GM23338 (cell line): ENCODE results near the gene SORCS2. TPM values are rescaled to one million over a fixed set of nuclear protein-coding genes. Genes with fewer than 3 reads are reported as not detected.

Source experiments
- ATAC-seq: fragments of 200-7000 bp; cut with Tn5 transposase; 3 replicates; pipeline ENCODE4 v1.9.1; 2020
- DNase-seq: peaks from one replicate; pipeline ENCODE4 v3.0.0-alpha.2; 2015; ENCODE audit warnings: low spot score
- H2AFZ ChIP-seq: fragments of 200-600 bp; sonication (generic); 2 replicates; pipeline ENCODE4 v1.8.0; 2016; ENCODE audit warnings: antibody characterized with exemption, mild to moderate bottlenecking, moderate library complexity
- H3F3A ChIP-seq: fragments of 200-600 bp; sonication (generic); replicated peaks from 2 replicates; pipeline ENCODE4 v1.8.0; 2017; ENCODE audit warnings: antibody characterized with exemption, mixed run types, low read depth
- H3K27ac ChIP-seq: fragments of 200-600 bp; sonication (generic); 2 replicates; pipeline ENCODE4 v1.6.1; 2016; ENCODE audit warnings: low read depth
- H3K27me3 ChIP-seq: fragments of 200-600 bp; sonication (generic); 2 replicates; pipeline ENCODE4 v1.8.0; 2016; ENCODE audit warnings: mild to moderate bottlenecking, mixed run types, moderate library complexity; ENCODE audit not compliant: insufficient read depth
- H3K36me3 ChIP-seq: fragments of 200-600 bp; sonication (generic); 2 replicates; pipeline ENCODE4 v1.8.0; 2016; ENCODE audit warnings: mild to moderate bottlenecking; ENCODE audit not compliant: insufficient read depth
- H3K4me1 ChIP-seq: fragments of 200-600 bp; sonication (generic); 2 replicates; pipeline ENCODE4 v1.8.0; 2016; ENCODE audit warnings: mild to moderate bottlenecking, moderate library complexity; ENCODE audit not compliant: insufficient read depth
- H3K4me2 ChIP-seq: fragments of 200-600 bp; sonication (generic); 2 replicates; pipeline ENCODE4 v1.7.1; 2017; ENCODE audit warnings: mixed run types
- H3K4me3 ChIP-seq: fragments of 200-600 bp; sonication (generic); 2 replicates; pipeline ENCODE4 v1.6.1; 2016; ENCODE audit warnings: mixed run types
- H3K79me2 ChIP-seq: fragments of 200-600 bp; sonication (generic); replicated peaks from 2 replicates; pipeline ENCODE4 v1.8.0; 2017; ENCODE audit warnings: mild to moderate bottlenecking; ENCODE audit not compliant: insufficient read depth
- H3K9me2 ChIP-seq: fragments of 200-600 bp; sonication (generic); 2 replicates; pipeline ENCODE4 v1.8.0; 2017; ENCODE audit not compliant: insufficient read depth
- H4K20me1 ChIP-seq: fragments of 200-600 bp; sonication (generic); replicated peaks from 2 replicates; pipeline ENCODE4 v1.8.0; 2017; ENCODE audit warnings: mild to moderate bottlenecking; ENCODE audit not compliant: insufficient read depth
- H3K27ac Mint-ChIP-seq: 2 replicates; pipeline ENCODE4 v1.8.0; 2020; ENCODE audit warnings: inconsistent platforms, mild to moderate bottlenecking, moderate library complexity, mixed read lengths
- H3K27me3 Mint-ChIP-seq: 3 replicates; pipeline ENCODE4 v1.8.0; 2022; ENCODE audit warnings: low read depth, mild to moderate bottlenecking, moderate library complexity, mixed read lengths, inconsistent platforms; ENCODE audit not compliant: insufficient read depth, poor library complexity
- H3K36me3 Mint-ChIP-seq: 3 replicates; pipeline ENCODE4 v1.8.0; 2021; ENCODE audit warnings: low read depth, mild to moderate bottlenecking, inconsistent platforms, moderate library complexity, mixed read lengths
- H3K4me1 Mint-ChIP-seq: 3 replicates; pipeline ENCODE4 v1.8.0; 2020; ENCODE audit warnings: mild to moderate bottlenecking, inconsistent platforms, mixed read lengths
- H3K4me3 Mint-ChIP-seq: 3 replicates; pipeline ENCODE4 v1.8.0; 2021; ENCODE audit warnings: moderate library complexity, mild to moderate bottlenecking, inconsistent platforms, mixed read lengths
- H3K9me3 Mint-ChIP-seq: 3 replicates; pipeline ENCODE4 v1.8.0; 2020; ENCODE audit warnings: moderate library complexity, mild to moderate bottlenecking, inconsistent platforms, mixed read lengths
- CREB1 ChIP-seq: fragments of 250-450 bp; sonication (Bioruptor Pico); IDR thresholded peaks from 2 replicates; pipeline ENCODE4 v1.5.0; 2020; ENCODE audit warnings: low read depth, mild to moderate bottlenecking, moderate library complexity
- ETS1 ChIP-seq: IDR thresholded peaks from 2 replicates; pipeline ENCODE4 v1.6.1; 2016; ENCODE audit warnings: antibody characterized with exemption
- EZH2 ChIP-seq: fragments of 200-600 bp; sonication (generic); IDR thresholded peaks from one replicate; pipeline ENCODE4 v1.8.0; 2017; ENCODE audit warnings: antibody characterized with exemption, mild to moderate bottlenecking, low read depth; ENCODE audit not compliant: unreplicated experiment
- EZH2phosphoT487 ChIP-seq: fragments of 200-600 bp; sonication (generic); IDR thresholded peaks from one replicate; pipeline ENCODE4 v1.8.1; 2018; ENCODE audit warnings: antibody characterized with exemption; ENCODE audit not compliant: unreplicated experiment
- JUNB ChIP-seq: IDR thresholded peaks from one replicate; pipeline ENCODE4 v1.6.1; 2016; ENCODE audit warnings: antibody characterized with exemption; ENCODE audit not compliant: unreplicated experiment
- NANOG ChIP-seq: IDR thresholded peaks from 2 replicates; pipeline ENCODE4 v1.6.1; 2016; ENCODE audit warnings: antibody characterized with exemption, borderline replicate concordance
- POLR2AphosphoS5 ChIP-seq: IDR thresholded peaks from 2 replicates; pipeline ENCODE4 v1.6.1; 2016; ENCODE audit warnings: antibody characterized with exemption, low read depth
- STAT1 ChIP-seq: IDR thresholded peaks from one replicate; pipeline ENCODE4 v1.6.1; 2016; ENCODE audit warnings: antibody characterized with exemption; ENCODE audit not compliant: unreplicated experiment
- ZNF114 ChIP-seq: fragments of 250-450 bp; sonication (Bioruptor Pico); IDR thresholded peaks from 2 replicates; pipeline ENCODE4 v1.5.0; 2020; ENCODE audit warnings: mild to moderate bottlenecking, moderate library complexity
- ZNF331 ChIP-seq: fragments of 250-450 bp; sonication (Bioruptor Pico); IDR thresholded peaks from 2 replicates; pipeline ENCODE4 v1.5.0; 2020; ENCODE audit warnings: low read depth, mild to moderate bottlenecking, moderate library complexity
- polyA plus RNA-seq: library from polyadenylated mRNA; unstranded; fragments of >200 nt; fragmentation: Nextera tagmentation; extraction: Ambion mirVana; gene quantifications from 2 replicates; pipeline ENCODE4 v1.2.1, GENCODE V29; 2016
- total RNA-seq: library from RNA; depleted of rRNA; stranded (reverse); fragments of >200 nt; shearing (Covaris generic); gene quantifications from 2 replicates; pipeline ENCODE4 v1.2.3, GENCODE V29; 2014
- TF ChIP-seq, protein P1 (sequence below): IDR thresholded peaks from one replicate; pipeline ENCODE4 v1.6.1; 2018; ENCODE audit warnings: antibody characterized with exemption; ENCODE audit not compliant: unreplicated experiment
- TF ChIP-seq, protein P2 (sequence below): fragments of 250-450 bp; sonication (Bioruptor Pico); IDR thresholded peaks from 2 replicates; pipeline ENCODE4 v1.5.0; 2020; ENCODE audit warnings: mild to moderate bottlenecking, moderate library complexity
- TF ChIP-seq, protein P3 (sequence below), 2 experiments: fragments of 200-600 bp in 1 of 2; sonication (generic) in 1 of 2; conservative IDR thresholded peaks; 2 replicates each; pipeline versions ENCODE4 v1.5.1 to v1.6.1; 2016 to 2017; ENCODE audit warnings: antibody characterized with exemption in 2 of 2, low read depth in 2 of 2, mild to moderate bottlenecking in 2 of 2, moderate library complexity in 1 of 2

SORCS2 gene
- total and polyA plus RNA-seq, 2 experiments from 2014 or later = 0.47 to 2.4 TPM

DNA sequence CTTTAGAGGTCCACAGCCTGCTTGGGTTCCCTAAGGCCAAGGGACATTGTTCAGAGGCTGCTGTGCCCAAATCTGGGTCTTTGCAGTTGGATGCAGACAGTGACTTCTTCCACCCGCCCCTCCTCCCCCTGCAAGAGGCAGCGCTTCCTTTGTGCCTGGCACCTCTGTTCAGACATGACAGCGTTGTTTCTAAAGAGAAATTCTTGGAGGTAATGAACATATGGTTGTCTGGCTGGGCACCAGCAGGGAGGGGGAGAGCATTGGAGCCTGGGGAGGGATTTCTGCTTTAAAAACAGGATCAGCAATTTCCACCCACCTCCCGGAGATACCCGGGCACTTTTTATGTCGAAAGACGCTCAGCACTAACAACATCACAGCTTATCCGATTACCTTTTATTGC lies 190.9 kb downstream of the SORCS2 start:
- TF ChIP-seq JUNB (no peak), ZNF114 (CRISPR knock-in tag) (no peak), CREB1 (CRISPR knock-in tag) (no peak), STAT1 (no peak), ZNF331 (CRISPR knock-in tag) (no peak), EZH2 (no peak), POLR2AphosphoS5 (no peak), NANOG (no peak), EZH2phosphoT487 (no peak), ETS1 (no peak)
- TF ChIP-seq, protein P1, sequence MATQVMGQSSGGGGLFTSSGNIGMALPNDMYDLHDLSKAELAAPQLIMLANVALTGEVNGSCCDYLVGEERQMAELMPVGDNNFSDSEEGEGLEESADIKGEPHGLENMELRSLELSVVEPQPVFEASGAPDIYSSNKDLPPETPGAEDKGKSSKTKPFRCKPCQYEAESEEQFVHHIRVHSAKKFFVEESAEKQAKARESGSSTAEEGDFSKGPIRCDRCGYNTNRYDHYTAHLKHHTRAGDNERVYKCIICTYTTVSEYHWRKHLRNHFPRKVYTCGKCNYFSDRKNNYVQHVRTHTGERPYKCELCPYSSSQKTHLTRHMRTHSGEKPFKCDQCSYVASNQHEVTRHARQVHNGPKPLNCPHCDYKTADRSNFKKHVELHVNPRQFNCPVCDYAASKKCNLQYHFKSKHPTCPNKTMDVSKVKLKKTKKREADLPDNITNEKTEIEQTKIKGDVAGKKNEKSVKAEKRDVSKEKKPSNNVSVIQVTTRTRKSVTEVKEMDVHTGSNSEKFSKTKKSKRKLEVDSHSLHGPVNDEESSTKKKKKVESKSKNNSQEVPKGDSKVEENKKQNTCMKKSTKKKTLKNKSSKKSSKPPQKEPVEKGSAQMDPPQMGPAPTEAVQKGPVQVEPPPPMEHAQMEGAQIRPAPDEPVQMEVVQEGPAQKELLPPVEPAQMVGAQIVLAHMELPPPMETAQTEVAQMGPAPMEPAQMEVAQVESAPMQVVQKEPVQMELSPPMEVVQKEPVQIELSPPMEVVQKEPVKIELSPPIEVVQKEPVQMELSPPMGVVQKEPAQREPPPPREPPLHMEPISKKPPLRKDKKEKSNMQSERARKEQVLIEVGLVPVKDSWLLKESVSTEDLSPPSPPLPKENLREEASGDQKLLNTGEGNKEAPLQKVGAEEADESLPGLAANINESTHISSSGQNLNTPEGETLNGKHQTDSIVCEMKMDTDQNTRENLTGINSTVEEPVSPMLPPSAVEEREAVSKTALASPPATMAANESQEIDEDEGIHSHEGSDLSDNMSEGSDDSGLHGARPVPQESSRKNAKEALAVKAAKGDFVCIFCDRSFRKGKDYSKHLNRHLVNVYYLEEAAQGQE = no peak
- TF ChIP-seq, protein P2, sequence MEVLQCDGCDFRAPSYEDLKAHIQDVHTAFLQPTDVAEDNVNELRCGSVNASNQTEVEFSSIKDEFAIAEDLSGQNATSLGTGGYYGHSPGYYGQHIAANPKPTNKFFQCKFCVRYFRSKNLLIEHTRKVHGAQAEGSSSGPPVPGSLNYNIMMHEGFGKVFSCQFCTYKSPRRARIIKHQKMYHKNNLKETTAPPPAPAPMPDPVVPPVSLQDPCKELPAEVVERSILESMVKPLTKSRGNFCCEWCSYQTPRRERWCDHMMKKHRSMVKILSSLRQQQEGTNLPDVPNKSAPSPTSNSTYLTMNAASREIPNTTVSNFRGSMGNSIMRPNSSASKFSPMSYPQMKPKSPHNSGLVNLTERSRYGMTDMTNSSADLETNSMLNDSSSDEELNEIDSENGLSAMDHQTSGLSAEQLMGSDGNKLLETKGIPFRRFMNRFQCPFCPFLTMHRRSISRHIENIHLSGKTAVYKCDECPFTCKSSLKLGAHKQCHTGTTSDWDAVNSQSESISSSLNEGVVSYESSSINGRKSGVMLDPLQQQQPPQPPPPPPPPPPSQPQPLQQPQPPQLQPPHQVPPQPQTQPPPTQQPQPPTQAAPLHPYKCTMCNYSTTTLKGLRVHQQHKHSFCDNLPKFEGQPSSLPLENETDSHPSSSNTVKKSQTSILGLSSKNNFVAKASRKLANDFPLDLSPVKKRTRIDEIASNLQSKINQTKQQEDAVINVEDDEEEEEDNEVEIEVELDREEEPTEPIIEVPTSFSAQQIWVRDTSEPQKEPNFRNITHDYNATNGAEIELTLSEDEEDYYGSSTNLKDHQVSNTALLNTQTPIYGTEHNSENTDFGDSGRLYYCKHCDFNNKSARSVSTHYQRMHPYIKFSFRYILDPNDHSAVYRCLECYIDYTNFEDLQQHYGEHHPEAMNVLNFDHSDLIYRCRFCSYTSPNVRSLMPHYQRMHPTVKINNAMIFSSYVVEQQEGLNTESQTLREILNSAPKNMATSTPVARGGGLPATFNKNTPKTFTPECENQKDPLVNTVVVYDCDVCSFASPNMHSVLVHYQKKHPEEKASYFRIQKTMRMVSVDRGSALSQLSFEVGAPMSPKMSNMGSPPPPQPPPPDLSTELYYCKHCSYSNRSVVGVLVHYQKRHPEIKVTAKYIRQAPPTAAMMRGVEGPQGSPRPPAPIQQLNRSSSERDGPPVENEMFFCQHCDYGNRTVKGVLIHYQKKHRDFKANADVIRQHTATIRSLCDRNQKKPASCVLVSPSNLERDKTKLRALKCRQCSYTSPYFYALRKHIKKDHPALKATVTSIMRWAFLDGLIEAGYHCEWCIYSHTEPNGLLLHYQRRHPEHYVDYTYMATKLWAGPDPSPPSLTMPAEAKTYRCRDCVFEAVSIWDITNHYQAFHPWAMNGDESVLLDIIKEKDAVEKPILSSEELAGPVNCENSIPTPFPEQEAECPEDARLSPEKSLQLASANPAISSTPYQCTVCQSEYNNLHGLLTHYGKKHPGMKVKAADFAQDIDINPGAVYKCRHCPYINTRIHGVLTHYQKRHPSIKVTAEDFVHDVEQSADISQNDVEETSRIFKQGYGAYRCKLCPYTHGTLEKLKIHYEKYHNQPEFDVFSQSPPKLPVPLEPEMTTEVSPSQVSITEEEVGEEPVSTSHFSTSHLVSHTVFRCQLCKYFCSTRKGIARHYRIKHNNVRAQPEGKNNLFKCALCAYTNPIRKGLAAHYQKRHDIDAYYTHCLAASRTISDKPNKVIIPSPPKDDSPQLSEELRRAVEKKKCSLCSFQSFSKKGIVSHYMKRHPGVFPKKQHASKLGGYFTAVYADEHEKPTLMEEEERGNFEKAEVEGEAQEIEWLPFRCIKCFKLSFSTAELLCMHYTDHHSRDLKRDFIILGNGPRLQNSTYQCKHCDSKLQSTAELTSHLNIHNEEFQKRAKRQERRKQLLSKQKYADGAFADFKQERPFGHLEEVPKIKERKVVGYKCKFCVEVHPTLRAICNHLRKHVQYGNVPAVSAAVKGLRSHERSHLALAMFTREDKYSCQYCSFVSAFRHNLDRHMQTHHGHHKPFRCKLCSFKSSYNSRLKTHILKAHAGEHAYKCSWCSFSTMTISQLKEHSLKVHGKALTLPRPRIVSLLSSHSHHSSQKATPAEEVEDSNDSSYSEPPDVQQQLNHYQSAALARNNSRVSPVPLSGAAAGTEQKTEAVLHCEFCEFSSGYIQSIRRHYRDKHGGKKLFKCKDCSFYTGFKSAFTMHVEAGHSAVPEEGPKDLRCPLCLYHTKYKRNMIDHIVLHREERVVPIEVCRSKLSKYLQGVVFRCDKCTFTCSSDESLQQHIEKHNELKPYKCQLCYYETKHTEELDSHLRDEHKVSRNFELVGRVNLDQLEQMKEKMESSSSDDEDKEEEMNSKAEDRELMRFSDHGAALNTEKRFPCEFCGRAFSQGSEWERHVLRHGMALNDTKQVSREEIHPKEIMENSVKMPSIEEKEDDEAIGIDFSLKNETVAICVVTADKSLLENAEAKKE (CRISPR knock-in tag) = no peak
- TF ChIP-seq, protein P3, sequence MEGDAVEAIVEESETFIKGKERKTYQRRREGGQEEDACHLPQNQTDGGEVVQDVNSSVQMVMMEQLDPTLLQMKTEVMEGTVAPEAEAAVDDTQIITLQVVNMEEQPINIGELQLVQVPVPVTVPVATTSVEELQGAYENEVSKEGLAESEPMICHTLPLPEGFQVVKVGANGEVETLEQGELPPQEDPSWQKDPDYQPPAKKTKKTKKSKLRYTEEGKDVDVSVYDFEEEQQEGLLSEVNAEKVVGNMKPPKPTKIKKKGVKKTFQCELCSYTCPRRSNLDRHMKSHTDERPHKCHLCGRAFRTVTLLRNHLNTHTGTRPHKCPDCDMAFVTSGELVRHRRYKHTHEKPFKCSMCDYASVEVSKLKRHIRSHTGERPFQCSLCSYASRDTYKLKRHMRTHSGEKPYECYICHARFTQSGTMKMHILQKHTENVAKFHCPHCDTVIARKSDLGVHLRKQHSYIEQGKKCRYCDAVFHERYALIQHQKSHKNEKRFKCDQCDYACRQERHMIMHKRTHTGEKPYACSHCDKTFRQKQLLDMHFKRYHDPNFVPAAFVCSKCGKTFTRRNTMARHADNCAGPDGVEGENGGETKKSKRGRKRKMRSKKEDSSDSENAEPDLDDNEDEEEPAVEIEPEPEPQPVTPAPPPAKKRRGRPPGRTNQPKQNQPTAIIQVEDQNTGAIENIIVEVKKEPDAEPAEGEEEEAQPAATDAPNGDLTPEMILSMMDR (conservative IDR thresholded peaks at IDR 0.05; ENCODE audit: low read depth in 2 of 2) = no peak

More for the DNA sequence above, 190.9 kb downstream of the SORCS2 start:
- Histone ChIP-seq H3F3A (0 out of 2 replicates have a peak, but pooled peaks cover 4% of the 10 kb centered on the region), H3K4me2 (no peak overlapping the region), H3K79me2 (no peaks in the 10 kb centered on the region), H3K27me3 (no peaks in the 10 kb centered on the region), H4K20me1 (no peaks in the 10 kb centered on the region), H3K9me2 (no peaks in the 10 kb centered on the region), H3K36me3 (no peaks in the 10 kb centered on the region), H3K4me1 (no peaks in the 10 kb centered on the region), H2AFZ (no peak overlapping the region), H3K27ac (no peak overlapping the region), H3K4me3 (no peak overlapping the region)
- H3K27ac Mint-ChIP-seq = no peak overlapping the region
- no peaks in the 10 kb centered on the region for H3K9me3 Mint-ChIP-seq
- H3K36me3 Mint-ChIP-seq = no peaks in the 10 kb centered on the region
- no peak for DNase-seq
- ATAC-seq = no peak
- no peaks in the 10 kb centered on the region; the same call in 2 of the 3 replicates for H3K4me1 Mint-ChIP-seq
- H3K4me3 Mint-ChIP-seq = no peak overlapping the region
- H3K27me3 Mint-ChIP-seq = peaks cover 9% of the 10 kb centered on the region
